SK-N-SH treated with all-trans-retinoic acid at 6 μM for 48 hours (cell line): ENCODE measurements around the gene CBLN3.

Experiments used
- ATAC-seq: fragments of 200-7000 bp; cut with Tn5 transposase; 3 replicates; pipeline ENCODE4 v1.9.1; 2020; ENCODE audit warnings: mild to moderate bottlenecking, moderate library complexity
- ARNTL ChIP-seq: fragments of 450-650 bp; formaldehyde crosslinking; IDR thresholded peaks from 2 replicates; pipeline ENCODE4 v1.5.0; 2020; ENCODE audit warnings: low read depth, mild to moderate bottlenecking, moderate library complexity, borderline replicate concordance
- BACH2 ChIP-seq: fragments of 250-450 bp; sonication (Bioruptor Pico); IDR thresholded peaks from 2 replicates; pipeline ENCODE4 v1.9.0; 2021; ENCODE audit warnings: mild to moderate bottlenecking, borderline replicate concordance
- CSDC2 ChIP-seq: fragments of 250-450 bp; sonication (Bioruptor Pico); IDR thresholded peaks from 2 replicates; pipeline ENCODE4 v1.5.0; 2020; ENCODE audit warnings: mild to moderate bottlenecking, moderate library complexity
- ESRRG ChIP-seq: fragments of 250-450 bp; sonication (Bioruptor Pico); IDR thresholded peaks from 2 replicates; pipeline ENCODE4 v1.6.1; 2021; ENCODE audit warnings: mild to moderate bottlenecking
- GLIS3 ChIP-seq: fragments of 250-450 bp; sonication (Bioruptor Pico); IDR thresholded peaks from 2 replicates; pipeline ENCODE4 v1.5.0; 2020; ENCODE audit warnings: mild to moderate bottlenecking, moderate library complexity
- ISL1 ChIP-seq: fragments of 250-450 bp; sonication (Bioruptor Pico); IDR thresholded peaks from 2 replicates; pipeline ENCODE4 v2.1.2; 2022; ENCODE audit warnings: mild to moderate bottlenecking, moderate library complexity
- OSR1 ChIP-seq: fragments of 250-450 bp; sonication (Bioruptor Pico); IDR thresholded peaks from 2 replicates; pipeline ENCODE4 v1.8.0; 2022; ENCODE audit warnings: moderate library complexity, mild to moderate bottlenecking, inconsistent platforms
- PPARA ChIP-seq: fragments of 250-450 bp; sonication (Bioruptor Pico); IDR thresholded peaks from 2 replicates; pipeline ENCODE4 v1.5.0; 2020; ENCODE audit warnings: mild to moderate bottlenecking, borderline replicate concordance
- RARB ChIP-seq: fragments of 250-450 bp; sonication (Bioruptor Pico); IDR thresholded peaks from 2 replicates; pipeline ENCODE4 v1.8.0; 2021; ENCODE audit warnings: mild to moderate bottlenecking, moderate library complexity
- SNAI2 ChIP-seq: fragments of 250-450 bp; sonication (Bioruptor Pico); IDR thresholded peaks from 2 replicates; pipeline ENCODE4 v1.5.0; 2020; ENCODE audit warnings: mild to moderate bottlenecking, moderate library complexity
- TCF4 ChIP-seq: fragments of 250-450 bp; sonication (Bioruptor Pico); IDR thresholded peaks from 2 replicates; pipeline ENCODE4 v1.8.0; 2021; ENCODE audit warnings: mild to moderate bottlenecking, moderate library complexity, borderline replicate concordance
- TOX ChIP-seq: fragments of 250-450 bp; sonication (Bioruptor Pico); IDR thresholded peaks from 2 replicates; pipeline ENCODE4 v1.8.0; 2021; ENCODE audit warnings: mild to moderate bottlenecking, moderate library complexity, borderline replicate concordance
- ZC3H10 ChIP-seq: fragments of 250-450 bp; sonication (Bioruptor Pico); IDR thresholded peaks from 2 replicates; pipeline ENCODE4 v1.5.1; 2021; ENCODE audit warnings: mild to moderate bottlenecking, moderate library complexity
- ZFP3 ChIP-seq: fragments of 250-450 bp; sonication (Bioruptor Pico); IDR thresholded peaks from 2 replicates; pipeline ENCODE4 v1.5.0; 2020; ENCODE audit warnings: mild to moderate bottlenecking, moderate library complexity
- ZFP30 ChIP-seq: fragments of 450-650 bp; formaldehyde crosslinking; IDR thresholded peaks from 2 replicates; pipeline ENCODE4 v1.5.0; 2022; ENCODE audit warnings: mild to moderate bottlenecking, moderate library complexity
- ZNF565 ChIP-seq: fragments of 450-650 bp; formaldehyde crosslinking; conservative IDR thresholded peaks from 2 replicates; pipeline ENCODE4 v1.5.0; 2020; ENCODE audit warnings: low read depth, mild to moderate bottlenecking, moderate library complexity
- ZNF70 ChIP-seq: fragments of 450-650 bp; formaldehyde crosslinking; IDR thresholded peaks from 2 replicates; pipeline ENCODE4 v1.5.0; 2020; ENCODE audit warnings: mild to moderate bottlenecking, moderate library complexity
- ZNF8 ChIP-seq: fragments of 450-650 bp; formaldehyde crosslinking; IDR thresholded peaks from 2 replicates; pipeline ENCODE4 v1.5.0; 2020; ENCODE audit warnings: mild to moderate bottlenecking, moderate library complexity
- TF ChIP-seq, protein P1 (sequence below): fragments of 250-450 bp; sonication (Bioruptor Pico); IDR thresholded peaks from 2 replicates; pipeline ENCODE4 v1.5.1; 2021; ENCODE audit warnings: mild to moderate bottlenecking, moderate library complexity
- TF ChIP-seq, protein P2 (sequence below): fragments of 250-450 bp; sonication (Bioruptor Pico); IDR thresholded peaks from 2 replicates; pipeline ENCODE4 v1.5.1; 2020; ENCODE audit warnings: low read depth, mild to moderate bottlenecking, moderate library complexity
- TF ChIP-seq, protein P3 (sequence below): fragments of 250-450 bp; sonication (Bioruptor Pico); IDR thresholded peaks from 2 replicates; pipeline ENCODE4 v1.5.0; 2020; ENCODE audit warnings: mild to moderate bottlenecking, moderate library complexity
- TF ChIP-seq, protein P4 (sequence below): fragments of 250-450 bp; sonication (Bioruptor Pico); IDR thresholded peaks from 2 replicates; pipeline ENCODE4 v1.8.0; 2020; ENCODE audit warnings: mild to moderate bottlenecking, moderate library complexity, borderline replicate concordance
- TF ChIP-seq, protein P5 (sequence below): fragments of 250-450 bp; sonication (Bioruptor Pico); IDR thresholded peaks from 2 replicates; pipeline ENCODE4 v1.8.0; 2021; ENCODE audit warnings: low read depth, mild to moderate bottlenecking, moderate library complexity, borderline replicate concordance

CBLN3 gene

DNA sequence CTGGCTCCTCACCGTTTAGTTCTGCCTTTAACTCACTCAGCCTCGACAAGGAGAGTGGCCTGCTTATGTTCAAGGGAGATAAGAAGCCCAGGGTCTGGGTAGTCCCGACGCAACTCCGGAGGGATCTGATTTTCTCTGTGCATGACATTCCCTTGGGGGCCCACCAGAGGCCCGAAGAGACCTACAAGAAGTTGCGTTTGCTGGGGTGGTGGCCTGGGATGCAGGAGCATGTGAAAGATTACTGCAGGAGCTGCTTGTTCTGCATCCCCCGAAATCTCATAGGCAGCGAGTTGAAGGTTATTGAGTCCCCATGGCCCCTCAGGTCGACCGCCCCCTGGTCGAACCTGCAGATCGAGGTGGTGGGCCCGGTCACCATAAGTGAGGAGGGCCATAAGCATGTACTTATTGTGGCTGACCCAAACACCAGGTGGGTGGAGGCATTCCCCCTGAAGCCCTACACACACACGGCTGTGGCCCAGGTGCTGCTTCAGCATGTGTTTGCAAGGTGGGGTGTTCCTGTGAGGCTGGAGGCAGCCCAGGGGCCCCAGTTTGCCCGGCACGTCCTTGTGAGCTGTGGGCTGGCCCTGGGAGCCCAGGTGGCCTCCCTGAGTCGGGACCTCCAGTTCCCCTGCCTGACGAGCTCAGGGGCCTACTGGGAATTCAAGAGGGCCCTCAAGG, 13.1 kb downstream of the CBLN3 start:
- ATAC-seq: no peak
- TF ChIP-seq SNAI2 (CRISPR knock-in tag): no peak
- no peak for TF ChIP-seq ZNF8 (CRISPR knock-in tag)
- TF ChIP-seq RARB (CRISPR knock-in tag): no peak
- TF ChIP-seq ZFP30: no peak
- TF ChIP-seq, protein P1, sequence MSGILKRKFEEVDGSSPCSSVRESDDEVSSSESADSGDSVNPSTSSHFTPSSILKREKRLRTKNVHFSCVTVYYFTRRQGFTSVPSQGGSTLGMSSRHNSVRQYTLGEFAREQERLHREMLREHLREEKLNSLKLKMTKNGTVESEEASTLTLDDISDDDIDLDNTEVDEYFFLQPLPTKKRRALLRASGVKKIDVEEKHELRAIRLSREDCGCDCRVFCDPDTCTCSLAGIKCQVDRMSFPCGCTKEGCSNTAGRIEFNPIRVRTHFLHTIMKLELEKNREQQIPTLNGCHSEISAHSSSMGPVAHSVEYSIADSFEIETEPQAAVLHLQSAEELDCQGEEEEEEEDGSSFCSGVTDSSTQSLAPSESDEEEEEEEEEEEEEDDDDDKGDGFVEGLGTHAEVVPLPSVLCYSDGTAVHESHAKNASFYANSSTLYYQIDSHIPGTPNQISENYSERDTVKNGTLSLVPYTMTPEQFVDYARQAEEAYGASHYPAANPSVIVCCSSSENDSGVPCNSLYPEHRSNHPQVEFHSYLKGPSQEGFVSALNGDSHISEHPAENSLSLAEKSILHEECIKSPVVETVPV (CRISPR knock-in tag): no peak
- no peak for TF ChIP-seq ARNTL (CRISPR knock-in tag)
- TF ChIP-seq ZNF565 (CRISPR knock-in tag): no peak

DNA sequence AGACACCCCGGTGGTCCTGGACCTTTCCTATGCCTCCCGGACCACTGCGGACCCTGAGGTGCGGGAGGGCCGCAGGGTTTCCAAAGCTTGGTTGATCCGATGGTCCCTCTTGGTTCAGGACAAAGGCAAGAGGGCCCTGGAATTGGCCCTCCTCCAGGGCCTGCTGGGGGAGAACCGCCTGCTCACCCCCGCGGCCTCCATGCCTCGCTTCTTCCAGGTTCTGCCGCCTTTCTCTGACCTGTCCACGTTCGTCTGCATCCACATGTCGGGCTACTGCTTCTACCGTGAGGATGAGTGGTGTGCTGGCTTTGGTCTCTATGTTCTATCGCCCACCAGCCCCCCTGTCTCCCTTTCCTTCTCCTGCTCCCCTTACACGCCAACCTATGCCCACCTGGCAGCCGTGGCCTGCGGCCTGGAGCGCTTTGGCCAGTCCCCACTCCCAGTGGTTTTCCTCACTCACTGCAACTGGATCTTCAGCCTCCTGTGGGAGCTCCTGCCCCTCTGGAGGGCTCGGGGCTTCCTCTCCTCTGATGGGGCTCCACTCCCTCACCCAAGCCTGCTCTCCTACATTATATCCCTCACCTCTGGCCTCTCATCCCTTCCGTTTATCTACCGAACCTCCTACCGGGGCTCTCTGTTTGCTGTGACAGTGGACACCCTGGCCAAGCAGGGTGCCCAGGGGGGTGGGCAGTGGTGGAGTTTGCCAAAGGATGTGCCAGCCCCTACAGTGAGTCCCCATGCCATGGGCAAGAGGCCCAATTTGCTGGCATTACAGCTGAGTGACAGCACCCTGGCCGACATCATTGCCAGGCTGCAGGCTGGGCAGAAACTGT, 13.8 kb downstream of the CBLN3 start:
- TF ChIP-seq, protein P2, sequence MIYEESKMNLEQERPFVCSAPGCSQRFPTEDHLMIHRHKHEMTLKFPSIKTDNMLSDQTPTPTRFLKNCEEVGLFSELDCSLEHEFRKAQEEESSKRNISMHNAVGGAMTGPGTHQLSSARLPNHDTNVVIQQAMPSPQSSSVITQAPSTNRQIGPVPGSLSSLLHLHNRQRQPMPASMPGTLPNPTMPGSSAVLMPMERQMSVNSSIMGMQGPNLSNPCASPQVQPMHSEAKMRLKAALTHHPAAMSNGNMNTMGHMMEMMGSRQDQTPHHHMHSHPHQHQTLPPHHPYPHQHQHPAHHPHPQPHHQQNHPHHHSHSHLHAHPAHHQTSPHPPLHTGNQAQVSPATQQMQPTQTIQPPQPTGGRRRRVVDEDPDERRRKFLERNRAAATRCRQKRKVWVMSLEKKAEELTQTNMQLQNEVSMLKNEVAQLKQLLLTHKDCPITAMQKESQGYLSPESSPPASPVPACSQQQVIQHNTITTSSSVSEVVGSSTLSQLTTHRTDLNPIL (CRISPR knock-in tag): no peak
- TF ChIP-seq ZFP3 (CRISPR knock-in tag): no peak
- TF ChIP-seq TCF4 (CRISPR knock-in tag): no peak
- no peak for TF ChIP-seq ESRRG
- TF ChIP-seq, protein P3, sequence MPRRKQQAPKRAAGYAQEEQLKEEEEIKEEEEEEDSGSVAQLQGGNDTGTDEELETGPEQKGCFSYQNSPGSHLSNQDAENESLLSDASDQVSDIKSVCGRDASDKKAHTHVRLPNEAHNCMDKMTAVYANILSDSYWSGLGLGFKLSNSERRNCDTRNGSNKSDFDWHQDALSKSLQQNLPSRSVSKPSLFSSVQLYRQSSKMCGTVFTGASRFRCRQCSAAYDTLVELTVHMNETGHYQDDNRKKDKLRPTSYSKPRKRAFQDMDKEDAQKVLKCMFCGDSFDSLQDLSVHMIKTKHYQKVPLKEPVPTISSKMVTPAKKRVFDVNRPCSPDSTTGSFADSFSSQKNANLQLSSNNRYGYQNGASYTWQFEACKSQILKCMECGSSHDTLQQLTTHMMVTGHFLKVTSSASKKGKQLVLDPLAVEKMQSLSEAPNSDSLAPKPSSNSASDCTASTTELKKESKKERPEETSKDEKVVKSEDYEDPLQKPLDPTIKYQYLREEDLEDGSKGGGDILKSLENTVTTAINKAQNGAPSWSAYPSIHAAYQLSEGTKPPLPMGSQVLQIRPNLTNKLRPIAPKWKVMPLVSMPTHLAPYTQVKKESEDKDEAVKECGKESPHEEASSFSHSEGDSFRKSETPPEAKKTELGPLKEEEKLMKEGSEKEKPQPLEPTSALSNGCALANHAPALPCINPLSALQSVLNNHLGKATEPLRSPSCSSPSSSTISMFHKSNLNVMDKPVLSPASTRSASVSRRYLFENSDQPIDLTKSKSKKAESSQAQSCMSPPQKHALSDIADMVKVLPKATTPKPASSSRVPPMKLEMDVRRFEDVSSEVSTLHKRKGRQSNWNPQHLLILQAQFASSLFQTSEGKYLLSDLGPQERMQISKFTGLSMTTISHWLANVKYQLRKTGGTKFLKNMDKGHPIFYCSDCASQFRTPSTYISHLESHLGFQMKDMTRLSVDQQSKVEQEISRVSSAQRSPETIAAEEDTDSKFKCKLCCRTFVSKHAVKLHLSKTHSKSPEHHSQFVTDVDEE (CRISPR knock-in tag): no peak
- TF ChIP-seq SNAI2 (CRISPR knock-in tag): no peak
- TF ChIP-seq, protein P4, sequence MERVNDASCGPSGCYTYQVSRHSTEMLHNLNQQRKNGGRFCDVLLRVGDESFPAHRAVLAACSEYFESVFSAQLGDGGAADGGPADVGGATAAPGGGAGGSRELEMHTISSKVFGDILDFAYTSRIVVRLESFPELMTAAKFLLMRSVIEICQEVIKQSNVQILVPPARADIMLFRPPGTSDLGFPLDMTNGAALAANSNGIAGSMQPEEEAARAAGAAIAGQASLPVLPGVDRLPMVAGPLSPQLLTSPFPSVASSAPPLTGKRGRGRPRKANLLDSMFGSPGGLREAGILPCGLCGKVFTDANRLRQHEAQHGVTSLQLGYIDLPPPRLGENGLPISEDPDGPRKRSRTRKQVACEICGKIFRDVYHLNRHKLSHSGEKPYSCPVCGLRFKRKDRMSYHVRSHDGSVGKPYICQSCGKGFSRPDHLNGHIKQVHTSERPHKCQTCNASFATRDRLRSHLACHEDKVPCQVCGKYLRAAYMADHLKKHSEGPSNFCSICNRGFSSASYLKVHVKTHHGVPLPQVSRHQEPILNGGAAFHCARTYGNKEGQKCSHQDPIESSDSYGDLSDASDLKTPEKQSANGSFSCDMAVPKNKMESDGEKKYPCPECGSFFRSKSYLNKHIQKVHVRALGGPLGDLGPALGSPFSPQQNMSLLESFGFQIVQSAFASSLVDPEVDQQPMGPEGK (CRISPR knock-in tag): no peak
- TF ChIP-seq OSR1: no peak
- no peak for TF ChIP-seq ZC3H10 (CRISPR knock-in tag)
- no peak for TF ChIP-seq RARB (CRISPR knock-in tag)
- no peak for TF ChIP-seq TOX
- TF ChIP-seq ZNF70: no peak
- TF ChIP-seq, protein P5, sequence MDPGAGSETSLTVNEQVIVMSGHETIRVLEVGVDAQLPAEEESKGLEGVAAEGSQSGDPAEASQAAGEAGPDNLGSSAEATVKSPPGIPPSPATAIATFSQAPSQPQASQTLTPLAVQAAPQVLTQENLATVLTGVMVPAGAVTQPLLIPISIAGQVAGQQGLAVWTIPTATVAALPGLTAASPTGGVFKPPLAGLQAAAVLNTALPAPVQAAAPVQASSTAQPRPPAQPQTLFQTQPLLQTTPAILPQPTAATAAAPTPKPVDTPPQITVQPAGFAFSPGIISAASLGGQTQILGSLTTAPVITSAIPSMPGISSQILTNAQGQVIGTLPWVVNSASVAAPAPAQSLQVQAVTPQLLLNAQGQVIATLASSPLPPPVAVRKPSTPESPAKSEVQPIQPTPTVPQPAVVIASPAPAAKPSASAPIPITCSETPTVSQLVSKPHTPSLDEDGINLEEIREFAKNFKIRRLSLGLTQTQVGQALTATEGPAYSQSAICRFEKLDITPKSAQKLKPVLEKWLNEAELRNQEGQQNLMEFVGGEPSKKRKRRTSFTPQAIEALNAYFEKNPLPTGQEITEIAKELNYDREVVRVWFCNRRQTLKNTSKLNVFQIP (CRISPR knock-in tag): no peak
- no peak for ATAC-seq

DNA sequence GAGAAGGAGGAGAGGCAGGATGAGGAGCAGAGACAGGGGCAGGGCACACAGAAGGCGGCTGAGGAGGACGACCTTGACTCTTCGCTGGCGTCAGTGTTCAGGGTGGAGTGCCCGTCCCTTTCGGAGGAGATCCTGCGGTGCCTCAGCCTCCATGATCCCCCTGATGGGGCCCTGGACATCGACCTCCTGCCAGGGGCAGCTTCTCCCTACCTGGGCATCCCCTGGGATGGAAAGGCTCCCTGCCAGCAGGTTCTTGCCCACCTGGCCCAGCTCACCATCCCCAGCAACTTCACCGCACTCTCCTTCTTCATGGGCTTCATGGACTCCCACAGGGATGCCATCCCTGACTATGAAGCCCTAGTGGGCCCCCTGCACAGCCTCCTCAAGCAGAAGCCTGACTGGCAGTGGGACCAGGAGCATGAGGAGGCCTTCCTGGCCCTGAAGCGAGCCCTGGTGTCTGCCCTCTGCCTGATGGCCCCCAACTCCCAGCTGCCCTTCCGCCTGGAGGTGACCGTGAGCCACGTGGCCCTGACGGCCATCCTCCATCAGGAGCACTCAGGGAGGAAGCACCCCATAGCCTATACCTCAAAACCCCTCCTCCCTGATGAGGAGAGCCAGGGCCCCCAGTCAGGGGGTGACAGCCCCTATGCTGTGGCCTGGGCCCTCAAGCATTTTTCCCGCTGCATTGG, 14.6 kb downstream of the CBLN3 start:
- no peak for ATAC-seq
- TF ChIP-seq, protein P1 (CRISPR knock-in tag): no peak
- TF ChIP-seq ARNTL (CRISPR knock-in tag) (no peak), ZFP3 (CRISPR knock-in tag) (no peak), ISL1 (CRISPR knock-in tag) (no peak), OSR1 (no peak), CSDC2 (CRISPR knock-in tag) (no peak), GLIS3 (CRISPR knock-in tag) (no peak), PPARA (CRISPR knock-in tag) (no peak), ZNF70 (no peak), ZNF565 (CRISPR knock-in tag) (no peak), ZC3H10 (CRISPR knock-in tag) (no peak), TOX (no peak), BACH2 (CRISPR knock-in tag) (no peak), SNAI2 (CRISPR knock-in tag) (no peak), ESRRG (no peak), TCF4 (CRISPR knock-in tag) (no peak)
- TF ChIP-seq, protein P2 (CRISPR knock-in tag): no peak
